GM12891 (cell line): ENCODE measurements around the gene CMPK1.

Source experiments
- PAX5 ChIP-seq: IDR thresholded peaks from 2 replicates; pipeline ENCODE4 v1.6.1; 2011; ENCODE audit warnings: low read length, moderate library complexity, mild to moderate bottlenecking; ENCODE audit not compliant: insufficient read depth, severe bottlenecking
- POLR2A ChIP-seq: IDR thresholded peaks from 2 replicates; pipeline ENCODE4 v1.6.1; 2011; ENCODE audit warnings: low read depth, low read length, control low read depth
- POLR2AphosphoS5 ChIP-seq: IDR thresholded peaks from 2 replicates; pipeline ENCODE4 v1.6.1; 2011; ENCODE audit warnings: low read depth, low read length, control low read depth
- POU2F2 ChIP-seq: IDR thresholded peaks from 2 replicates; pipeline ENCODE4 v1.6.1; 2011; ENCODE audit warnings: low read depth, mild to moderate bottlenecking, control low read depth, low read length, moderate library complexity
- SPI1 ChIP-seq: IDR thresholded peaks from 2 replicates; pipeline ENCODE4 v1.6.1; 2011; ENCODE audit warnings: low read depth, low read length, control low read depth
- TAF1 ChIP-seq: IDR thresholded peaks from 2 replicates; pipeline ENCODE4 v1.6.1; 2011; ENCODE audit warnings: low read depth, low read length, control low read depth

- TF ChIP-seq SPI1 (no peak), POLR2A (no peak), TAF1 (no peak), POU2F2 (no peak), PAX5 (no peak), POLR2AphosphoS5 (no peak)
Observed at GRCh38 chr1:47416319-47417169, 83.0 kb downstream of the CMPK1 start.
